ENCODE measurements around the gene LSS.
"Not testable (repeated sequence)": the region's sequence is repeated elsewhere in the genome, so short reads cannot be mapped to it uniquely, and the experiment has no call there.

- TF ChIP-seq, protein P1, sequence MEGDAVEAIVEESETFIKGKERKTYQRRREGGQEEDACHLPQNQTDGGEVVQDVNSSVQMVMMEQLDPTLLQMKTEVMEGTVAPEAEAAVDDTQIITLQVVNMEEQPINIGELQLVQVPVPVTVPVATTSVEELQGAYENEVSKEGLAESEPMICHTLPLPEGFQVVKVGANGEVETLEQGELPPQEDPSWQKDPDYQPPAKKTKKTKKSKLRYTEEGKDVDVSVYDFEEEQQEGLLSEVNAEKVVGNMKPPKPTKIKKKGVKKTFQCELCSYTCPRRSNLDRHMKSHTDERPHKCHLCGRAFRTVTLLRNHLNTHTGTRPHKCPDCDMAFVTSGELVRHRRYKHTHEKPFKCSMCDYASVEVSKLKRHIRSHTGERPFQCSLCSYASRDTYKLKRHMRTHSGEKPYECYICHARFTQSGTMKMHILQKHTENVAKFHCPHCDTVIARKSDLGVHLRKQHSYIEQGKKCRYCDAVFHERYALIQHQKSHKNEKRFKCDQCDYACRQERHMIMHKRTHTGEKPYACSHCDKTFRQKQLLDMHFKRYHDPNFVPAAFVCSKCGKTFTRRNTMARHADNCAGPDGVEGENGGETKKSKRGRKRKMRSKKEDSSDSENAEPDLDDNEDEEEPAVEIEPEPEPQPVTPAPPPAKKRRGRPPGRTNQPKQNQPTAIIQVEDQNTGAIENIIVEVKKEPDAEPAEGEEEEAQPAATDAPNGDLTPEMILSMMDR (IDR thresholded peaks at IDR 0.05): not testable (repeated sequence)
- not testable (repeated sequence) for TF ChIP-seq EZH2, EZH2phosphoT487 (IDR thresholded peaks at IDR 0.05)
Measured at GRCh38 chr21:46241577-46241976, 13.0 kb upstream of the LSS start.

Data from neural progenitor cell (in vitro differentiated cells).